Muscle of leg (tissue), 11 donors: ENCODE measurements around the gene SPOCK1. TPM values are rescaled to one million over a fixed set of nuclear protein-coding genes. Genes with fewer than 3 reads are reported as not detected.
A peak's percentile ranks its signal among the peaks of the same experiment; 100 is the strongest.

Experiments
- DNase-seq: peaks from one replicate; pipeline ENCODE4 v3.0.0; 2013
- H3K27ac ChIP-seq: one replicate; pipeline ENCODE4 v1.5.1; 2013; ENCODE audit warnings: mild to moderate bottlenecking, low read length, control low read depth
- H3K27me3 ChIP-seq: one replicate; pipeline ENCODE4 v1.6.1; 2013; ENCODE audit warnings: low read length; ENCODE audit not compliant: control insufficient read depth, insufficient read depth
- H3K36me3 ChIP-seq: one replicate; pipeline ENCODE4 v1.6.1; 2013; ENCODE audit warnings: low read length; ENCODE audit not compliant: control insufficient read depth, insufficient read depth
- H3K4me1 ChIP-seq: one replicate; pipeline ENCODE4 v1.6.1; 2013; ENCODE audit warnings: low read length; ENCODE audit not compliant: control insufficient read depth, insufficient read depth
- H3K4me3 ChIP-seq: one replicate; pipeline ENCODE4 v1.5.1; 2013; ENCODE audit warnings: low read length, control low read depth
- H3K9me3 ChIP-seq: replicated peaks from 2 replicates; pipeline ENCODE4 v1.6.1; 2013; ENCODE audit warnings: low read depth, low read length; ENCODE audit not compliant: control insufficient read depth
- WGBS: methylation state at CpG from one replicate; pipeline ENCODE4 v1.1.5; 2013; ENCODE audit warnings: missing lambda C conversion rate; ENCODE audit not compliant: insufficient coverage; 5-methylcytosine and 5-hydroxymethylcytosine counted together
- polyA plus RNA-seq, 8 donors: library from polyadenylated mRNA; unstranded; fragments of 120-200 nt; gene quantifications; one replicate each; pipeline versions ENCODE4 v1.2.1 to v1.2.3, GENCODE V29; 2013; ENCODE audit warnings: inconsistent platforms in 1 of 8, low replicate concordance in 1 of 8; ENCODE audit not compliant: insufficient read length in 8 of 8, insufficient read depth in 1 of 8
- total RNA-seq: library from RNA; stranded (reverse); fragments of 120-200 nt; gene quantifications from one replicate; pipeline ENCODE4 v1.2.4, GENCODE V29; 2013

Gene SPOCK1
- total and polyA plus RNA-seq, 9 donors: 2.3 to 14.8 (median 4.6) TPM

DNA sequence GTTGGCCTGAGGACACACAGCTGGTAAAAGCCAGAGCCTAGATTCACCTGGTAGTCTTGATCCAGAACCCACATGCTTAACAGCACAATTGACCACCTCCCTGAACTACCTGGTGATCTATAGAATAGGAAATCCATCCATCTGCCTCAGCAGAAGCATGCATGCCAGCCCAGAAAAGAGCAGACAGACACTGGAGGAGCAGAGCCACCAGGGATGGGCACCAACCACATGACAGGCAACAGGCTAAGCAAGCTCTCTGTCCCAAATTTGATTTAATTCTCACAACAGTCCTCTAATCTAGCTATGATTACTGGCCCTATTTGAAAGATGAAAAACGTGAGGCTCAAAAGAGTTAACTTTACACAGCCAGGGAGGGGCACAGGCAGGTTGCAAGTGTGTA lies 208.1 kb downstream of the SPOCK1 start:
- no CpG with 5 or more reads among the region's 1 CpG for WGBS

DNA sequence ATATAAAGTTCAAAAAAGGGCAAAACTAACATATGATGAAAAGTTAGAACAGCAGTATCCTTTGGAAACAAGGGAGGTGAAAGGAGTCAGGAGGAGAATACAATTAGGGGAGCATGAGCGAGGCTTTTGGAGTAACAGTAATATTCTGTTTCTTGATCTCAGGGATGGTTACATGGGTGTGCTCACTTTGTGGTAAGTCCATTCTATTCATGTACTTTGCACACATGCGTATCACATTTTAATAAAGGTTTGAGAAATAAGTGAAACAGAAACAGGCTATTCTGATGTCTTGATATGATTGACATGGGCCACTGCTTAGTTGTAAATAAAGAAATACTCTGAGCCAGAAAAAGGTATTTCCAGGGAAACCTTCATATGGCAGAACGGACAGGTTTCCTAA lies 208.8 kb downstream of the SPOCK1 start:
- WGBS: 78% methylated on average over 1 of the region's 3 CpGs

More for the DNA sequence above, 208.1 kb downstream of the SPOCK1 start:
- no peaks in the 10 kb centered on the region for H3K9me3 ChIP-seq
- DNase-seq: no peak
- H3K36me3 ChIP-seq: no peaks in the 10 kb centered on the region
- peaks cover 5% of the 10 kb centered on the region for H3K4me1 ChIP-seq
- H3K27ac ChIP-seq: no peak overlapping the region
- no peak overlapping the region for H3K4me3 ChIP-seq
- H3K27me3 ChIP-seq: no peaks in the 10 kb centered on the region

GRCh38 chr5:137289856-137290255 lies 209.3 kb downstream of the SPOCK1 start:
- no peak for DNase-seq
- Histone ChIP-seq H3K27ac (no peak overlapping the region), H3K27me3 (no peaks in the 10 kb centered on the region), H3K4me1 (peaks cover 5% of the 10 kb centered on the region), H3K36me3 (no peaks in the 10 kb centered on the region), H3K9me3 (no peaks in the 10 kb centered on the region), H3K4me3 (no peak overlapping the region)
- 83% methylated on average over 1 of the region's 1 CpG for WGBS

More for the DNA sequence above, 208.8 kb downstream of the SPOCK1 start:
- H3K27ac ChIP-seq: no peak overlapping the region
- H3K4me3 ChIP-seq: no peak overlapping the region
- no peaks in the 10 kb centered on the region for H3K36me3 ChIP-seq
- no peaks in the 10 kb centered on the region for H3K9me3 ChIP-seq
- peaks cover 5% of the 10 kb centered on the region for H3K4me1 ChIP-seq
- no peaks in the 10 kb centered on the region for H3K27me3 ChIP-seq
- no peak for DNase-seq

DNA sequence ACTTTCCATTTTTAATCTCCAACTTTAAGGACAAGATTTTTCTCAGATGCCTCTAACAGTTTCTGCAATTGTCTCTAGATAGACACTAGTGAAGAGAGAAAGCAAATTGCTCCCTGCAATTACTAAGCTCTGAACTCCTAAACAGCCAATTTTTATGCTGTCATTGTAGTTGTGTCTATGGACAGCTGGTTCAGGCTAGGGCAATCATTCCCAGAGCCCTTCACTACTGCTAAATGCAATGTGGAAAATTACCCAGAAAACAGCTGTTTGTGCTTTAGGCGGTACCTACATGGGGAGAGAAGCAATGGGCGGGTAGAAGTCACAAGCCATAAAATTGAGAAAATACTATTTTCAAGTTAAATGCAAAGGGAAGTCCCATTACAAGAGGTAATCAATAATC lies 211.6 kb downstream of the SPOCK1 start:
- Histone ChIP-seq H3K4me3 (no peak overlapping the region), H3K36me3 (no peaks in the 10 kb centered on the region), H3K27me3 (no peaks in the 10 kb centered on the region), H3K27ac (no peak overlapping the region), H3K9me3 (no peaks in the 10 kb centered on the region), H3K4me1 (peaks cover 7% of the 10 kb centered on the region)
- WGBS: no CpG with 5 or more reads among the region's 2 CpGs
- peak; percentile 43 for DNase-seq

- Histone ChIP-seq H3K27ac (no peak overlapping the region), H3K9me3 (no peaks in the 10 kb centered on the region), H3K4me3 (no peak overlapping the region), H3K36me3 (no peaks in the 10 kb centered on the region), H3K27me3 (no peaks in the 10 kb centered on the region), H3K4me1 (peaks cover 8% of the 10 kb centered on the region)
- DNase-seq: no peak
- WGBS: 83% methylated on average over 1 of the region's 4 CpGs
These were observed 213.0 kb downstream of the SPOCK1 start for GRCh38 chr5:137286025-137286610.

GRCh38 chr5:137283801-137284200 lies 215.3 kb downstream of the SPOCK1 start:
- no peak overlapping the region for H3K27ac ChIP-seq
- no peaks in the 10 kb centered on the region for H3K9me3 ChIP-seq
- DNase-seq: no peak
- peaks cover 14% of the 10 kb centered on the region for H3K4me1 ChIP-seq
- no peaks in the 10 kb centered on the region for H3K27me3 ChIP-seq
- no peak overlapping the region for H3K4me3 ChIP-seq
- no peaks in the 10 kb centered on the region for H3K36me3 ChIP-seq
- WGBS: 71% methylated on average over 1 of the region's 2 CpGs

DNA sequence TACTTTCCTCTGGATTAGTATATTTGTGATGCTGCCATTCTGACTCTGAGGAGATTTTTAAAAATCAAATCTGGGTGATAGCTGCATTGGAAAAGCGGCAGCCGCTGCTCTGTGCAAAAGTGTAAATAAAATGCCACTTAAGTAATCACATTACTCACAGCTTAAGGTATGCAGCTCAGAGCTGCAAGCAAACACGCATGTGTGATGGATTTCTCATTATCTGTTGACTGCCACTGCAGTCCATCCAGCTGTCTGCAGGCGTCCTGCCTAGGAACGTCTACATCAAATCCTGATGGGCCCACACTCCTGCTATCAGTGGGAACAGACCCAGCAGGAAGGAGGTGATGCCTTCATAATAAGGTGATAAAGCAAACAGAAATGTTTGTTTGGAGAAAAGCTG lies 216.9 kb downstream of the SPOCK1 start:
- no peak overlapping the region for H3K27ac ChIP-seq
- WGBS: no CpG with 5 or more reads among the region's 5 CpGs
- H3K4me3 ChIP-seq: no peak overlapping the region

GRCh38 chr5:137281201-137281600 lies 217.9 kb downstream of the SPOCK1 start:
- Histone ChIP-seq H3K36me3 (no peaks in the 10 kb centered on the region), H3K27me3 (no peaks in the 10 kb centered on the region), H3K9me3 (no peaks in the 10 kb centered on the region), H3K4me3 (no peak overlapping the region), H3K4me1 (peaks cover 9% of the 10 kb centered on the region), H3K27ac (no peak overlapping the region)
- no CpG with 5 or more reads among the region's 1 CpG for WGBS
- DNase-seq: no peak

More for the DNA sequence above, 216.9 kb downstream of the SPOCK1 start:
- Histone ChIP-seq H3K27me3 (no peaks in the 10 kb centered on the region), H3K4me1 (peaks cover 13% of the 10 kb centered on the region), H3K9me3 (no peaks in the 10 kb centered on the region), H3K36me3 (no peaks in the 10 kb centered on the region)
- DNase-seq: no peak

DNA sequence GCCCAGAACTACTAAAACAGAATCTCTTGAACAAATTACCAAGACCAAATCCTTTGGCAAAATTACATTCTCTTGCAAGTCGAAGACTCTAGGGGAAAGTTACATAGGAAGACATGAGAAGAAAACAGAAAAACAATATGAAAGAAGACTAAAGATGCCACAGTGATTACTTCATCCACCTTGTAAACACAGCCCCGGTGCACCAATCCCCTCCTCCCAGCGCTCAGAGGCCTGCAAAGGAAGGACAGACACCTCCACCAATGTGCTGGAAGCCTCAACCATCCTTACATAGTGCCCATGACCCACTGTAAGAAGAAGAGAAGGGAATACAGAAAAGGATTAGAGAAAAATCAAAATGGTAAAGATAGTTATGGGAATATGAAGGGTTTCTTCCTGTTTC lies 218.5 kb downstream of the SPOCK1 start:
- DNase-seq: no peak
- H3K36me3 ChIP-seq: no peaks in the 10 kb centered on the region
- no peaks in the 10 kb centered on the region for H3K9me3 ChIP-seq
- no peak overlapping the region for H3K4me3 ChIP-seq
- WGBS: no CpG with 5 or more reads among the region's 3 CpGs
- H3K27ac ChIP-seq: no peak overlapping the region
- no peaks in the 10 kb centered on the region for H3K27me3 ChIP-seq
- peaks cover 9% of the 10 kb centered on the region for H3K4me1 ChIP-seq

- Histone ChIP-seq H3K9me3 (no peaks in the 10 kb centered on the region), H3K4me1 (peaks cover 9% of the 10 kb centered on the region), H3K4me3 (no peak overlapping the region), H3K27me3 (no peaks in the 10 kb centered on the region), H3K36me3 (no peaks in the 10 kb centered on the region), H3K27ac (no peak overlapping the region)
- WGBS: 81% methylated on average over 3 of the region's 6 CpGs
- DNase-seq: peak; percentile 11
These were observed 219.4 kb downstream of the SPOCK1 start for GRCh38 chr5:137279521-137280231.
